Ovary (tissue), 3 donors: ENCODE data around the gene AIG1.

Experiments used
- CTCF ChIP-seq, 3 donors: fragments of 450-650 bp in 2 of 3; fragments of 200-600 bp in 1 of 3; IDR thresholded peaks; one replicate each; pipeline versions ENCODE4 v1.5.1 to v1.8.0; 2016 to 2022; ENCODE audit warnings: antibody characterized with exemption in 3 of 3, mild to moderate bottlenecking in 1 of 3
- POLR2A ChIP-seq: fragments of 450-650 bp; IDR thresholded peaks from one replicate; pipeline ENCODE4 v1.6.1; 2017; ENCODE audit warnings: antibody characterized with exemption, mild to moderate bottlenecking, moderate library complexity
- donor health status: DM: no; HTN: no; CAD: no.

GRCh38 chr6:143333081-143333480 lies 272.4 kb downstream of the AIG1 start:
- no peak for TF ChIP-seq CTCF (IDR thresholded peaks at IDR 0.05)
- TF ChIP-seq POLR2A: no peak
